GM12865 (cell line): ENCODE data around the gene ACSM6.

Experiments
- DNase-seq: peaks from one replicate; pipeline ENCODE4 v3.0.0; 2010; ENCODE audit warnings: low read depth
- H3K4me3 ChIP-seq: 2 replicates; pipeline ENCODE4 v1.5.1; 2011; ENCODE audit warnings: mild to moderate bottlenecking, low read depth, low read length, control low read depth
- TF ChIP-seq, protein P1 (sequence below): IDR thresholded peaks from 2 replicates; pipeline ENCODE4 v1.5.1; 2011; ENCODE audit warnings: low read length, control low read depth, low read depth, inconsistent platforms; ENCODE audit not compliant: insufficient read depth; ENCODE audit errors: missing control alignments

ACSM6 gene

DNA sequence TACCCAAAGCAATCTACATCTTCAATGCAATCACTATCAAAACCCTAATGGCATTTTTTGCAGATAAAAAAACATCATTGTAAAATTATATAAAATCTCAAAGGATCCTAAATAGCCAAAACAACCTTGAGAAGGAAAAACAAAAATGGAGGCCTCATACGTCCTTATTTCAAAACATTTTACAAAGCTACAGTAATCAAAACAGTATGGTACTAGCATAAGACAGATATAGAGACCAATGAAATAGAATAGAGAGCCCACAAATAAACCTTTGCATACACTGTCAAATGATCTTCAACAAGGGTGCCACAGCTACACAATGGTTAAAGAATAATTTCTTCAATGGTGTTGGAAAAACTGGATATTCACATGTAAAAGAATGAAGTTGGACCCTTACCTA, 62.2 kb downstream of the ACSM6 start:
- no peak overlapping the region for H3K4me3 ChIP-seq
- no peak for DNase-seq
- TF ChIP-seq, protein P1, sequence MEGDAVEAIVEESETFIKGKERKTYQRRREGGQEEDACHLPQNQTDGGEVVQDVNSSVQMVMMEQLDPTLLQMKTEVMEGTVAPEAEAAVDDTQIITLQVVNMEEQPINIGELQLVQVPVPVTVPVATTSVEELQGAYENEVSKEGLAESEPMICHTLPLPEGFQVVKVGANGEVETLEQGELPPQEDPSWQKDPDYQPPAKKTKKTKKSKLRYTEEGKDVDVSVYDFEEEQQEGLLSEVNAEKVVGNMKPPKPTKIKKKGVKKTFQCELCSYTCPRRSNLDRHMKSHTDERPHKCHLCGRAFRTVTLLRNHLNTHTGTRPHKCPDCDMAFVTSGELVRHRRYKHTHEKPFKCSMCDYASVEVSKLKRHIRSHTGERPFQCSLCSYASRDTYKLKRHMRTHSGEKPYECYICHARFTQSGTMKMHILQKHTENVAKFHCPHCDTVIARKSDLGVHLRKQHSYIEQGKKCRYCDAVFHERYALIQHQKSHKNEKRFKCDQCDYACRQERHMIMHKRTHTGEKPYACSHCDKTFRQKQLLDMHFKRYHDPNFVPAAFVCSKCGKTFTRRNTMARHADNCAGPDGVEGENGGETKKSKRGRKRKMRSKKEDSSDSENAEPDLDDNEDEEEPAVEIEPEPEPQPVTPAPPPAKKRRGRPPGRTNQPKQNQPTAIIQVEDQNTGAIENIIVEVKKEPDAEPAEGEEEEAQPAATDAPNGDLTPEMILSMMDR: no peak

GRCh38 chr10:95257849-95258248, 63.8 kb downstream of the ACSM6 start:
- no peak for DNase-seq
- no peak overlapping the region for H3K4me3 ChIP-seq
- TF ChIP-seq, protein P1: no peak

- no peak overlapping the region for H3K4me3 ChIP-seq
- TF ChIP-seq, protein P1: no peak
- no peak for DNase-seq
Measured at GRCh38 chr10:95260397-95260881, 66.4 kb downstream of the ACSM6 start.

DNA sequence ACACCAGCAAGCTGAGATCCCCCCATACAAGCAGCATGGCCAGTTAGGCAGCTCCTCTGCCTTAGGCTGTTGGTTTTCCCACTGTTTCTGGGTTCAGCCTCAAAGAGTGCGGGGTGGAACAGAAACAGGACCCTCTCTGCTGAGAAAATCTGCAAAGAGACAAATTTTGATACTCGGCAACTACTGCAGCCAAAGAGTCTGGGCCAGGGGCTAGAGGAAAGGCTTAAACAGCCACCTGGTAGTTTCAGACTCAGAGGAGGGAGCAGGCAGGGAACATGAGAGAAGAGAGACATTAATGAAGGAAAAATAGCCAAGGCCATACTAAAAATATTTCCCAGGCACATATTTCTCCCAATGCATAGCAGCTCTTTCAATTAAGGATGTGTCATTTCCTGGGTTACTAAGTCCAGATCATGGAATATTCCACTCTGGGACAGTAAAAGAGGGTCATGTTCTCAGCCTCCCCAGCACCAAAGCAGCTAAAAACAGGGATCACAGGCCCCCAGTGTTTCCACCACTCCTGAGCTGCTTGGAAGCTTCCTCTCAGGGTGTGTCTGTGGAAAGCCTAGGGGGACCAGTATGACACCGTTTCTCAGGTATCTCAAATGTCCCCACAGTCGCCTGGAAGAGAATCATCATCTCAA, 67.0 kb downstream of the ACSM6 start:
- TF ChIP-seq, protein P1: no peak
- no peak overlapping the region for H3K4me3 ChIP-seq
- DNase-seq: no peak

- DNase-seq: no peak
- TF ChIP-seq, protein P1: no peak
- no peak overlapping the region for H3K4me3 ChIP-seq
Measured at GRCh38 chr10:95261926-95262325, 67.9 kb downstream of the ACSM6 start.

- DNase-seq: no peak
- TF ChIP-seq, protein P1: no peak
- H3K4me3 ChIP-seq: no peak overlapping the region
Measured at GRCh38 chr10:95262763-95263518, 68.9 kb downstream of the ACSM6 start.
